ENCODE measurements around the gene CASZ1. TPM values are rescaled to one million over a fixed set of nuclear protein-coding genes. Genes with fewer than 3 reads are reported as not detected.

CASZ1 gene
- total RNA-seq, 3 donors from 2014 or later (not counting 1 experiment from before 2014, with no cell fraction given), result 55.9 to 83.0 (median 70.6) TPM

DNA sequence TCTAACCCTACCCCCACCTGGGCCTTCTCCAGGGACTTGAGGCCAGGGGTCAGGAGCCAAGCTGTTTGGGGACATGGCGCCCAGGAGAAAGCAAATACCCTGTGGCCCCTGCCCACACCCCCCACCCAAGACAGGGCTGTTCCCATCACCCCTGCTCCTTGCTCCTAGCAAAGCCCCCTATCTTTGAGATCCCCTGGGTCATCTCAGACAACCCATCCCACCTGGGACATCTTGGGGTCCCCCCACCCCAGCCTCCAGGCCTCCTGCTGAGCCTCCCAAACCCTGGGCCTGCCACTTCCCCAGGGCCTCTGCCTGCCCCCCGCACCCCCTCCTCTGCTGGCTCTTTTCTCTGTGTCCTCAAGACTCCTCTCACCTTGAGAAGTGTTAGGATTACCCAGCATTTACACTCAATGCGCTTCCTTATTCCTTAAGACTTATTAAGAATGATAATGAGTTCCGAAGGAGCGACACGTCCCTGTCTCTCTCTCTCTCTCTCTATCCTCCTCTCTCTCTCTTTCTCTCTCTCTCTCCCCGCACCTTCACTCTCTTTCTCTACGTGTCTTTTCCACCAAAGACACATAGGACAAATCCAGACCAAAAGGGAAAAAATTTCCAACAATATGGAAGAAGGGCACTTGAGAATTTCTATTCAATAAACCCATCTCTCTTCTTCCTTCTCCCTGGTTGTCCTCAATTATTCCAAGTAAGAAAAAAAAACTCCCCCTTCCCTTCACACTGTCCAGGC, 7.2 kb downstream of the CASZ1 start:
- H3K36me3 Mint-ChIP-seq, result no peaks in the 10 kb centered on the region

GRCh38 chr1:10788592-10789006, 7.8 kb downstream of the CASZ1 start:
- Histone ChIP-seq H3K36me3 (ENCODE audit: control insufficient read depth, insufficient read depth, low read length) (no peaks in the 10 kb centered on the region), H3K9me3 (ENCODE audit: control insufficient read depth, insufficient read depth, low read length) (no peaks in the 10 kb centered on the region), H3K27ac (ENCODE audit: low read length) (no peak overlapping the region), H3K4me1 (ENCODE audit: control insufficient read depth, insufficient read depth, low read length) (no peaks in the 10 kb centered on the region), H3K4me3 (ENCODE audit: low read length) (no peak overlapping the region), H3K27me3 (ENCODE audit: control insufficient read depth, insufficient read depth, low read length) (peaks cover 14% of the 10 kb centered on the region)
- Mint-ChIP-seq H3K27me3 (ENCODE audit: low read depth in 2 of 2) (peaks cover 15 to 22% of the 10 kb centered on the region in 2 donors), H3K36me3 (no peaks in the 10 kb centered on the region), H3K27ac (no peak overlapping the region), H3K4me3 (no peak overlapping the region), H3K9me3 (no peaks in the 10 kb centered on the region), H3K4me1 (peaks cover 0 to 5% of the 10 kb centered on the region in 2 donors)
- WGBS (ENCODE audit: insufficient coverage), result 46% methylated on average over 11 of the region's 11 CpGs
- intact Hi-C loops (cut with micrococcal nuclease), result no loop called here
- no peak for DNase-seq
- no peak for ATAC-seq
- TF ChIP-seq, protein P1, sequence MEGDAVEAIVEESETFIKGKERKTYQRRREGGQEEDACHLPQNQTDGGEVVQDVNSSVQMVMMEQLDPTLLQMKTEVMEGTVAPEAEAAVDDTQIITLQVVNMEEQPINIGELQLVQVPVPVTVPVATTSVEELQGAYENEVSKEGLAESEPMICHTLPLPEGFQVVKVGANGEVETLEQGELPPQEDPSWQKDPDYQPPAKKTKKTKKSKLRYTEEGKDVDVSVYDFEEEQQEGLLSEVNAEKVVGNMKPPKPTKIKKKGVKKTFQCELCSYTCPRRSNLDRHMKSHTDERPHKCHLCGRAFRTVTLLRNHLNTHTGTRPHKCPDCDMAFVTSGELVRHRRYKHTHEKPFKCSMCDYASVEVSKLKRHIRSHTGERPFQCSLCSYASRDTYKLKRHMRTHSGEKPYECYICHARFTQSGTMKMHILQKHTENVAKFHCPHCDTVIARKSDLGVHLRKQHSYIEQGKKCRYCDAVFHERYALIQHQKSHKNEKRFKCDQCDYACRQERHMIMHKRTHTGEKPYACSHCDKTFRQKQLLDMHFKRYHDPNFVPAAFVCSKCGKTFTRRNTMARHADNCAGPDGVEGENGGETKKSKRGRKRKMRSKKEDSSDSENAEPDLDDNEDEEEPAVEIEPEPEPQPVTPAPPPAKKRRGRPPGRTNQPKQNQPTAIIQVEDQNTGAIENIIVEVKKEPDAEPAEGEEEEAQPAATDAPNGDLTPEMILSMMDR (IDR thresholded peaks at IDR 0.05), result no peak

More for the DNA sequence above, 7.2 kb downstream of the CASZ1 start:
- ATAC-seq (peak in 1 of 3 donors; percentile 12), DNase-seq (no peak)
- WGBS (ENCODE audit: insufficient coverage), result 72% methylated on average over 7 of the region's 8 CpGs
- TF ChIP-seq, protein P1 (IDR thresholded peaks at IDR 0.05), result no peak
- H3K27ac ChIP-seq (ENCODE audit: low read length), result no peak overlapping the region
- intact Hi-C loops (cut with micrococcal nuclease), result no loop called here
- H3K36me3 ChIP-seq (ENCODE audit: control insufficient read depth, insufficient read depth, low read length), result no peaks in the 10 kb centered on the region
- peaks cover 15 to 26% of the 10 kb centered on the region in 2 donors for H3K27me3 Mint-ChIP-seq (ENCODE audit: low read depth in 2 of 2)
- H3K4me3 Mint-ChIP-seq, result no peak overlapping the region
- peaks cover 4% of the 10 kb centered on the region for H3K4me1 ChIP-seq (ENCODE audit: control insufficient read depth, insufficient read depth, low read length)
- no peak overlapping the region for H3K27ac Mint-ChIP-seq
- H3K9me3 ChIP-seq (ENCODE audit: control insufficient read depth, insufficient read depth, low read length), result no peaks in the 10 kb centered on the region
- peaks cover 0 to 5% of the 10 kb centered on the region in 2 donors for H3K4me1 Mint-ChIP-seq
- H3K27me3 ChIP-seq (ENCODE audit: control insufficient read depth, insufficient read depth, low read length), result peaks cover 17% of the 10 kb centered on the region
- H3K4me3 ChIP-seq (ENCODE audit: low read length), result no peak overlapping the region
- no peaks in the 10 kb centered on the region for H3K9me3 Mint-ChIP-seq

DNA sequence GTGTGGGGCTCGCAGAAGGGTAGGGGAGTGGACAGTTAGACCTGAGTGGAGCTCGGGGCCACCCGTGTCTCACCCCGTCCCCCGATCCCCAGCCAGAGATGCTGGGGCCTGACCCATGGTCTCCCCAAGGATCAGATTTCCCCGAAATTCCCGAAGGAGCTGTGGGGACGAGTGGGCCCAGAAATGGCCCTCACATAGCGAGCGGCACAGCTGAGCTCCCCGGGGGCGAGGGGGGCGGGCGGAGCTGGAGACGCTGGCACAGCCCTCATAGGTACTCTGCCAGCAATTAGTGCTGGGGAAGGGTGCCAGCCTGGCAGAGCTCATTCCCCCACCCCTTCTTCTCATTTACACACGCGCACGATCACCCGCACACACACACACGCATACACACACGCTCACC, 9.2 kb downstream of the CASZ1 start:
- DNase-seq, result no peak
- Histone ChIP-seq H3K9me3 (ENCODE audit: control insufficient read depth, insufficient read depth, low read length) (no peaks in the 10 kb centered on the region), H3K4me1 (ENCODE audit: control insufficient read depth, insufficient read depth, low read length) (no peaks in the 10 kb centered on the region), H3K36me3 (ENCODE audit: control insufficient read depth, insufficient read depth, low read length) (no peaks in the 10 kb centered on the region), H3K4me3 (ENCODE audit: low read length) (no peak overlapping the region), H3K27ac (ENCODE audit: low read length) (no peak overlapping the region), H3K27me3 (ENCODE audit: control insufficient read depth, insufficient read depth, low read length) (peaks cover 10% of the 10 kb centered on the region)
- Mint-ChIP-seq H3K27me3 (ENCODE audit: low read depth in 2 of 2) (peaks cover 15 to 17% of the 10 kb centered on the region in 2 donors), H3K4me3 (no peak overlapping the region), H3K4me1 (no peaks in the 10 kb centered on the region), H3K36me3 (no peaks in the 10 kb centered on the region), H3K9me3 (no peaks in the 10 kb centered on the region), H3K27ac (no peak overlapping the region)
- intact Hi-C loops (cut with micrococcal nuclease), result no loop called here
- 89% methylated on average over 21 of the region's 21 CpGs for WGBS (ENCODE audit: insufficient coverage)
- no peak for ATAC-seq
- TF ChIP-seq, protein P1 (IDR thresholded peaks at IDR 0.05), result no peak
